HFFc6 (cell line): ENCODE results near the gene TLR1. TPM values are rescaled to one million over a fixed set of nuclear protein-coding genes. Genes with fewer than 3 reads are reported as not detected.

Experiments
- DNase-seq: peaks from one replicate; pipeline ENCODE4 v3.0.0-alpha.2; 2018
- H3K27ac Mint-ChIP-seq: 2 replicates; pipeline ENCODE4 v1.8.0; 2020; ENCODE audit warnings: mild to moderate bottlenecking, mixed read lengths
- H3K27me3 Mint-ChIP-seq: 2 replicates; pipeline ENCODE4 v1.8.0; 2021; ENCODE audit warnings: mild to moderate bottlenecking, moderate library complexity, mixed read lengths; ENCODE audit not compliant: insufficient read depth
- H3K36me3 Mint-ChIP-seq: 2 replicates; pipeline ENCODE4 v1.8.0; 2021; ENCODE audit warnings: low read depth, mixed read lengths
- H3K4me1 Mint-ChIP-seq: 2 replicates; pipeline ENCODE4 v1.8.0; 2020; ENCODE audit warnings: low read depth, mixed read lengths
- H3K4me3 Mint-ChIP-seq: 2 replicates; pipeline ENCODE4 v1.8.0; 2020; ENCODE audit warnings: mild to moderate bottlenecking, moderate library complexity, mixed read lengths
- H3K9me3 Mint-ChIP-seq: 2 replicates; pipeline ENCODE4 v1.8.0; 2020; ENCODE audit warnings: mild to moderate bottlenecking, mixed read lengths
- CTCF ChIP-seq: fragments of 200-600 bp; sonication (generic); IDR thresholded peaks from 2 replicates; pipeline ENCODE4 v1.5.0; 2021; ENCODE audit warnings: antibody characterized with exemption, mild to moderate bottlenecking
- total RNA-seq, 6 experiments: library from RNA; stranded (reverse); fragmentation: NEBNext Ultra II Directional; extraction: Animal tissue kit (Norgen Biotek cat#: 25700); gene quantifications; 2 replicates in 1 of 6; 3 replicates in 5 of 6; pipeline ENCODE4 v1.2.3, GENCODE V29; 2021

The TLR1 gene
- total RNA-seq, 6 experiments from 2014 or later: 0.07 to 0.10 TPM; not detected in 4

GRCh38 chr4:38752372-38752940 is 52.1 kb downstream of the TLR1 start:
- TF ChIP-seq CTCF: no peak
- peak; percentile 15 for DNase-seq
- Mint-ChIP-seq H3K27me3 (peaks cover 7% of the 10 kb centered on the region), H3K9me3 (no peaks in the 10 kb centered on the region; the same call in 1 of the 2 replicates), H3K4me3 (no peak overlapping the region), H3K4me1 (no peaks in the 10 kb centered on the region), H3K27ac (no peak overlapping the region), H3K36me3 (peaks cover 4% of the 10 kb centered on the region; the same call in 1 of the 2 replicates)

GRCh38 chr4:38751341-38752010 is 53.1 kb downstream of the TLR1 start:
- no peak for TF ChIP-seq CTCF
- no peak overlapping the region for H3K27ac Mint-ChIP-seq
- no peaks in the 10 kb centered on the region for H3K4me1 Mint-ChIP-seq
- no peak overlapping the region for H3K4me3 Mint-ChIP-seq
- H3K9me3 Mint-ChIP-seq: peaks cover 9% of the 10 kb centered on the region
- peaks cover 9% of the 10 kb centered on the region; the same call in 1 of the 2 replicates for H3K36me3 Mint-ChIP-seq
- DNase-seq: no peak
- H3K27me3 Mint-ChIP-seq: peaks cover 6% of the 10 kb centered on the region

- Mint-ChIP-seq H3K27me3 (peaks cover 6% of the 10 kb centered on the region), H3K9me3 (peaks cover 9% of the 10 kb centered on the region), H3K36me3 (peaks cover 9% of the 10 kb centered on the region; the same call in 1 of the 2 replicates), H3K27ac (no peak overlapping the region), H3K4me1 (no peaks in the 10 kb centered on the region), H3K4me3 (no peak overlapping the region)
- no peak for TF ChIP-seq CTCF
- DNase-seq: no peak
Measured at GRCh38 chr4:38749336-38749735, 55.3 kb downstream of the TLR1 start.

- H3K9me3 Mint-ChIP-seq: peaks cover 9% of the 10 kb centered on the region
- TF ChIP-seq CTCF: no peak
- H3K27me3 Mint-ChIP-seq: peaks cover 6% of the 10 kb centered on the region
- H3K4me1 Mint-ChIP-seq: peaks cover 7% of the 10 kb centered on the region
- peaks cover 9% of the 10 kb centered on the region; the same call in 1 of the 2 replicates for H3K36me3 Mint-ChIP-seq
- H3K27ac Mint-ChIP-seq: no peak overlapping the region
- no peak for DNase-seq
- H3K4me3 Mint-ChIP-seq: no peak overlapping the region
Measured at GRCh38 chr4:38747629-38748028, 57.0 kb downstream of the TLR1 start.

Other genes with a start within 250 kb of the TLR1 start
- 10 to 100 TPM; 10.7 to 17.1 (median 14.0) TPM for gene KLF3, start 140.6 kb downstream of the TLR1 start, total RNA-seq
- gene TLR10, start 21.8 kb downstream of the TLR1 start, total RNA-seq: not detected
- gene TLR6, start 52.0 kb upstream of the TLR1 start, total RNA-seq: 1 to 10 TPM in 3 of 6 experiments, under 1 TPM in 3; 0.76 to 1.3 (median 0.97) TPM
- gene FAM114A1, start 63.0 kb upstream of the TLR1 start, total RNA-seq: 100 to 1,000 TPM; 161 to 210 (median 187) TPM
- under 1 TPM; 0.07 to 0.48 (median 0.41) TPM for gene TMEM156, start 227.6 kb upstream of the TLR1 start, total RNA-seq